A673 (cell line): ENCODE data around the gene RNF125.

ENCODE experiments used
- CTCF ChIP-seq: fragments of 300-800, 200-600 bp; sonication (generic); conservative IDR thresholded peaks from 2 replicates; pipeline ENCODE4 v1.5.1; 2017; ENCODE audit warnings: low read depth, mild to moderate bottlenecking, antibody characterized with exemption, low read length, moderate library complexity, mixed read lengths
- EZH2 ChIP-seq: fragments of 200-600 bp; sonication (generic); IDR thresholded peaks from 2 replicates; pipeline ENCODE4 v1.6.1; 2017; ENCODE audit warnings: borderline replicate concordance, low read depth, mild to moderate bottlenecking, mixed read lengths, antibody characterized with exemption, low read length; ENCODE audit not compliant: poor library complexity, severe bottlenecking

- TF ChIP-seq EZH2 (no peak), CTCF (no peak)
Observed at GRCh38 chr18:31996007-31996406, 22.6 kb upstream of the RNF125 start.
